ENCODE results near the gene IQCK.

IQCK gene

GRCh38 chr16:19864566-19864965, 146.5 kb downstream of the IQCK start:
- no peaks in the 10 kb centered on the region for H3K27me3 ChIP-seq (ENCODE audit: insufficient read depth, low read depth, severe bottlenecking)
- no peak for DNase-seq
- H3K36me3 ChIP-seq, result peaks cover 13% of the 10 kb centered on the region
- no peaks in the 10 kb centered on the region for H3K9me3 ChIP-seq (ENCODE audit: severe bottlenecking)
- TF ChIP-seq, protein P1, sequence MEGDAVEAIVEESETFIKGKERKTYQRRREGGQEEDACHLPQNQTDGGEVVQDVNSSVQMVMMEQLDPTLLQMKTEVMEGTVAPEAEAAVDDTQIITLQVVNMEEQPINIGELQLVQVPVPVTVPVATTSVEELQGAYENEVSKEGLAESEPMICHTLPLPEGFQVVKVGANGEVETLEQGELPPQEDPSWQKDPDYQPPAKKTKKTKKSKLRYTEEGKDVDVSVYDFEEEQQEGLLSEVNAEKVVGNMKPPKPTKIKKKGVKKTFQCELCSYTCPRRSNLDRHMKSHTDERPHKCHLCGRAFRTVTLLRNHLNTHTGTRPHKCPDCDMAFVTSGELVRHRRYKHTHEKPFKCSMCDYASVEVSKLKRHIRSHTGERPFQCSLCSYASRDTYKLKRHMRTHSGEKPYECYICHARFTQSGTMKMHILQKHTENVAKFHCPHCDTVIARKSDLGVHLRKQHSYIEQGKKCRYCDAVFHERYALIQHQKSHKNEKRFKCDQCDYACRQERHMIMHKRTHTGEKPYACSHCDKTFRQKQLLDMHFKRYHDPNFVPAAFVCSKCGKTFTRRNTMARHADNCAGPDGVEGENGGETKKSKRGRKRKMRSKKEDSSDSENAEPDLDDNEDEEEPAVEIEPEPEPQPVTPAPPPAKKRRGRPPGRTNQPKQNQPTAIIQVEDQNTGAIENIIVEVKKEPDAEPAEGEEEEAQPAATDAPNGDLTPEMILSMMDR (IDR thresholded peaks at IDR 0.05; ENCODE audit: low read depth, low read length), result no peak
- no peak overlapping the region for H3K4me3 ChIP-seq (ENCODE audit: low read depth, low read length)
- no peak overlapping the region for H3K27ac ChIP-seq

DNA sequence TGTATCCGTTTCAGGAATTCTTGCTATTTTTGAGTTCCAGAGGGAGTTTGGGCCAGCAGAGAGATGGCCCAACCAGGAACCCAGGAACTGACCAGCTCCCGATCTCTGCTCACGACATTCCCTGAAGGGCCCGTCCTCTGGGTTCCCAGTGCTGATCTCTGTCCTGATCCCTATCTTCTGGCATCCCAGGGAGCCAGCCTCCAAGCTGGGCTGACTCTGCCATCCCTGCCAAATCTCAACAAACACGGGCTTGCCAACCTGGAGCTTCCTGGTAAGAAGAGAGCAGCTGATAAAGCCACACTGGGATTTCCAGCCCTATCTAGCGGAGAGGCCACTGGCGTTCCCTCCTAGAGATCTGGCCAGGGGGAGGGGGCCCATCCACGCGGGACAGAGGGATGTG, 150.3 kb downstream of the IQCK start:
- H3K27ac ChIP-seq, result no peak overlapping the region
- H3K36me3 ChIP-seq, result peaks cover 16% of the 10 kb centered on the region
- TF ChIP-seq, protein P1 (IDR thresholded peaks at IDR 0.05; ENCODE audit: low read depth, low read length), result no peak
- no peaks in the 10 kb centered on the region for H3K27me3 ChIP-seq (ENCODE audit: insufficient read depth, low read depth, severe bottlenecking)
- DNase-seq, result no peak
- H3K9me3 ChIP-seq (ENCODE audit: severe bottlenecking), result no peaks in the 10 kb centered on the region
- H3K4me3 ChIP-seq (ENCODE audit: low read depth, low read length), result no peak overlapping the region

GRCh38 chr16:19871721-19872120, 153.7 kb downstream of the IQCK start:
- TF ChIP-seq, protein P1 (IDR thresholded peaks at IDR 0.05; ENCODE audit: low read depth, low read length), result no peak
- DNase-seq, result no peak
- H3K36me3 ChIP-seq, result peaks cover 11% of the 10 kb centered on the region; the same call in 1 of the 2 replicates

DNA sequence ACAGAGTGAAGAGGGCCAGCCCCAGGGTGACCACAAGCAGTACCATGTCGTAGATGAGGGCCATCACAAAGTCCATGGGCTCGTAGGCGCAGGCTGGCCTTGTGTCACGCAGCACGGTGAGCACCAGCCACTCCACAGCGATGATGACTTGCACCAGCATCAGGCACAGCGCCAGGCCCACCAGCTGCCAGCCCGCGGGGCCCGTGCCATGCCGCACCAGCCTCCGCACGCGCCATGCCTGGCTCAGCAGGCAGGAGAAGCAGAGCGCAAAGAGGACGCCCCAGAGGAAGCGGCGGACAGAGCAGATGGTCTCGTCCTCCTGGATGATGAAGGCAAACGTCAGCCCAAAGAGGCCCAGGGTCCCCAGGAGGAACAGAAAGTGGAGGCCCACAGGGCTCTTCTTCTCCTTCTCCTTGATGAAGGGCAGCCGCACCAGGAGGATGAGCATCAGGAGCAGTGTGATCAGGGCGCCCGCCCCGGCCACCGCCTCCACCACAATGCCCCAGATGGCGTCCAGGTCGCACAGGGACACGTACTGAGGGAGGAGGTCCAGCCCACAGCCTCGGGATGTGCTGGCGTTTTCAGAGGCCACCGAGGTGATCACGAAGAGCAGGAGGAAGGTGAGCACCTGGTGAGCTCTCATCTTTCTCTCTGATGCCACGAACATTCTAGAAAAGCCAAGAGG, 154.2 kb downstream of the IQCK start:
- peaks cover 8% of the 10 kb centered on the region; the same call in 1 of the 2 replicates for H3K36me3 ChIP-seq
- no peaks in the 10 kb centered on the region for H3K27me3 ChIP-seq (ENCODE audit: insufficient read depth, low read depth, severe bottlenecking)
- no peak for DNase-seq

More at GRCh38 chr16:19871721-19872120, 153.7 kb downstream of the IQCK start:
- Histone ChIP-seq H3K27me3 (ENCODE audit: insufficient read depth, low read depth, severe bottlenecking) (no peaks in the 10 kb centered on the region), H3K4me3 (ENCODE audit: low read depth, low read length) (no peak overlapping the region), H3K9me3 (ENCODE audit: severe bottlenecking) (no peaks in the 10 kb centered on the region), H3K27ac (no peak overlapping the region)

GRCh38 chr16:19872935-19873334, 154.9 kb downstream of the IQCK start:
- H3K36me3 ChIP-seq, result peaks cover 7% of the 10 kb centered on the region; the same call in 1 of the 2 replicates
- no peaks in the 10 kb centered on the region for H3K9me3 ChIP-seq (ENCODE audit: severe bottlenecking)
- no peak overlapping the region for H3K27ac ChIP-seq
- no peak overlapping the region for H3K4me3 ChIP-seq (ENCODE audit: low read depth, low read length)
- no peaks in the 10 kb centered on the region for H3K27me3 ChIP-seq (ENCODE audit: insufficient read depth, low read depth, severe bottlenecking)
- DNase-seq, result no peak
- TF ChIP-seq, protein P1 (IDR thresholded peaks at IDR 0.05; ENCODE audit: low read depth, low read length), result no peak

More for the DNA sequence above, 154.2 kb downstream of the IQCK start:
- Histone ChIP-seq H3K27ac (no peak overlapping the region), H3K4me3 (ENCODE audit: low read depth, low read length) (no peak overlapping the region), H3K9me3 (ENCODE audit: severe bottlenecking) (no peaks in the 10 kb centered on the region)
- TF ChIP-seq, protein P1 (IDR thresholded peaks at IDR 0.05; ENCODE audit: low read depth, low read length), result no peak

DNA sequence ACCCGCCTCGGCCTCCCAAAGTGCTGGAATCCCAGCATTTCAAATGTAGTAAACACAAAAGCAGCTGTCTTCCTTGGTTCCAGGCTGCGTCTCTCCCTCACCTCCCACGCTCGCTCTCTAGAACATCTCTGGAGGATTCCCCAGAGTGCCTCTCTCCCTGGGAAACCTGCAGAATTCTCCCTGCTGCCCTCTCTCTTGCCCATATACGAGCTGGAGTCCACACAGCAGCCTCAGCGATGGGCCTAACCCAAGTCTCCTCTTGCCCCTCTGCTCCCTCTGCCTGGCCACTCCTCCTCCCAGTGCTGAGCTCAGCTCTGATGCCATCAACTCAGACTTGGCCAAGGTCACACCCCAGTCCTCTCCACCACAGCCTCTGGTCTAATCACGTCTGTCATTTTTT, 156.0 kb downstream of the IQCK start:
- TF ChIP-seq, protein P1 (IDR thresholded peaks at IDR 0.05; ENCODE audit: low read depth, low read length), result no peak
- H3K27me3 ChIP-seq (ENCODE audit: insufficient read depth, low read depth, severe bottlenecking), result no peaks in the 10 kb centered on the region
- H3K36me3 ChIP-seq, result peaks cover 7% of the 10 kb centered on the region; the same call in 1 of the 2 replicates
- no peak overlapping the region for H3K4me3 ChIP-seq (ENCODE audit: low read depth, low read length)
- H3K27ac ChIP-seq, result no peak overlapping the region
- no peak for DNase-seq
- no peaks in the 10 kb centered on the region for H3K9me3 ChIP-seq (ENCODE audit: severe bottlenecking)

Data from WERI-Rb-1 (cell line).